Astrocyte of the cerebellum (primary cell): ENCODE results near the gene DOCK1.

ENCODE experiments used
- DNase-seq: peaks from one replicate; pipeline ENCODE4 v3.0.0-alpha.2; 2011; ENCODE audit warnings: low read depth
- H3K4me3 ChIP-seq: 2 replicates; pipeline ENCODE4 v1.5.1; 2011; ENCODE audit warnings: mild to moderate bottlenecking, low read depth, low read length, moderate library complexity
- CTCF ChIP-seq: IDR thresholded peaks from 2 replicates; pipeline ENCODE4 v1.5.1; 2012; ENCODE audit warnings: low read length, low read depth, moderate library complexity, mild to moderate bottlenecking; ENCODE audit errors: missing control alignments
- in situ Hi-C: cut with HindIII; loops from 2 replicates; pipeline ENCODE4 v1.10.0; 2017; ENCODE audit warnings: low sequenced_read_pairs

The DOCK1 gene

GRCh38 chr10:127450644-127451043 is 545.4 kb downstream of the DOCK1 start:
- in situ Hi-C loops, result no loop called here
- DNase-seq, result no peak
- no peak overlapping the region for H3K4me3 ChIP-seq
- TF ChIP-seq CTCF, result no peak

GRCh38 chr10:127451628-127452027 is 546.4 kb downstream of the DOCK1 start:
- DNase-seq, result no peak
- H3K4me3 ChIP-seq, result no peak overlapping the region
- in situ Hi-C loops, result no loop called here
- no peak for TF ChIP-seq CTCF

GRCh38 chr10:127452568-127452967 is 547.3 kb downstream of the DOCK1 start:
- TF ChIP-seq CTCF, result no peak
- DNase-seq, result no peak
- no peak overlapping the region for H3K4me3 ChIP-seq
- in situ Hi-C loops, result no loop called here

- DNase-seq, result no peak
- in situ Hi-C loops, result no loop called here
- TF ChIP-seq CTCF, result no peak
- H3K4me3 ChIP-seq, result no peak overlapping the region
These were observed 548.5 kb downstream of the DOCK1 start for GRCh38 chr10:127453706-127454105.

GRCh38 chr10:127456122-127456521 is 550.9 kb downstream of the DOCK1 start:
- no peak overlapping the region for H3K4me3 ChIP-seq
- DNase-seq, result no peak
- TF ChIP-seq CTCF, result no peak
- in situ Hi-C loops, result no loop called here

- TF ChIP-seq CTCF, result no peak
- in situ Hi-C loops, result no loop called here
- no peak overlapping the region for H3K4me3 ChIP-seq
- DNase-seq, result no peak
These were observed 553.0 kb downstream of the DOCK1 start for GRCh38 chr10:127458016-127458810.
